GM19397 (cell line): Measurements from ENCODE around the gene MYOG.

Experiments used
- ATAC-seq: cut with Tn5 transposase; IDR thresholded peaks from one replicate; pipeline ENCODE4 v1.9.1; 2021; ENCODE audit warnings: mild to moderate bottlenecking, moderate library complexity; ENCODE audit not compliant: unreplicated experiment

MYOG gene

DNA sequence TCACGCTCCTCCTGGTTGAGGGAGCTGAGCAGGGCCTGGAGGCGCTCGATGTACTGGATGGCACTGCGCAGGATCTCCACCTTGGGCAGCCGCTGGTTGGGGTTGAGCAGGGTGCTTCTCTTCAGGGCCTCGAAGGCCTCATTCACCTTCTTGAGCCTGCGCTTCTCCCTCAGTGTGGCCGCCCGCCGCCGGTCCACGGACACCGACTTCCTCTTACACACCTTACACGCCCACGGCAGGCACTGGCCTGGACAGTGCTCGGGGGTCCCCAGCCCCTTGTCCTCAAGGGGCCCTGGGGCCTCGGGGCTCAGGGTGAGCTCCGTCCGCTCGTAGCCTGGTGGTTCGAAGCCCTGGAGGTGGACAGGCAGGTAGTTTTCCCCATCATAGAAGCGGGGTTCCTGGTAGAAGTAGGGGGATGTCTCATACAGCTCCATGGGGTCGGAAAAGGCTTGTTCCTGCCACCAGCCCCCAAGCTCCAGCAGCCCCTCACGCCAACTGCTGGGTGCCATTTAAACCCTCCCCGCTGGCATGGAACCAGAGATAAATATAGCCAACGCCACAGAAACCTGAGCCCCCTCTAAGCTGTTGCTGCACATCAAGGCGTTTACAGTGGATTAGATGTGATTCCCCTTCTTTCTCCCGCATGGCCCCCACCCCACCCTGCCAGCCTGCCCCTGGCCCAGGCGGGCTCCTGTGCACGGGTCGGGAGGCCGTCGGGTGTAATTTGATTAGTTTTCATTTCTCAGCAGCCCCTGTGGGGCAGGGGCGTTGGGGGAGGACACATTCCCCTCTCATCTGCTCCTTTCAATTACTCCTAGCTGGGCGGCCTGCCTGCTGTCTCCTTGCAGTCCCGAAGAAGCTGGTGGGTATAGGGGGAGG, at the start of gene MYOG:
TSS of gene MYOG (minus strand) at position 485 of the 879 bp plus-strand sequence. CDS start at position 434, 51 bp downstream.
- ATAC-seq = no peak

DNA sequence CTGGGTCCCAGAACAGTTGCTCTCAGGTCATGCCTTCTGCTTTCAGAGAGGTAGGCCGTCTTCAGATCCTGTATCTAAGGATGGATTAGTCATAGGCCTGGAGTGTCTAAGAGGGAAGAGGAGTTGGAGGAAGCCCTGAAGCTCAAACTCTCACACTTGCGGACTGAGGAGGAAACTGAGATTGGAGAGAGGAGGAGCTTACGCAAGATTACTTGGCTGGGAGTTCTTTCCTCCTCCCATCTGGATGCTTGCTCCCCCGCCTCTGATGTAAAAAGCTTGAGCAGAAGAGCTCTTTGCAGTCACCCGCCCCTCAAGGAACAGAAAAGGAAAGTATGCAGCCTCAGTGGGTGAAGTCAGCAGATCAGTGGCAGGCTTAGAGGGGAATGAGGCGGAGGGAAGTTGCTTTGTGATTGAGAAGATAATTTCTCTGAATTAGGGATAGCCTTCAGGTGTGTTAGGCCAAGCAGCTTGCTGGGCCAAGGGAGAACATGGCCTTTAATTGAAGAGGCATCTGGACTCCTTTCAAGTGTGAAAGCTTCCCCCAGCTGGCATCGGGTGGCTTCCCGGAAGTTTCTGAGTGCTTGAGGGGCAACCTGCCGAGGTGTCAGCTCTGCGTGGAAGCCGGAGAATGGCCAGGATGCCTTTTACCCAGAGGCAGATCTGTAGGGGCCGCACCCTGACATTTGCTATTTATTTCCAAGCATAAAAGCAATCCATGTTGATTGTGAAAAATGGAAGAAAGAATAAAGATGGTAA, 48.3 kb upstream of the MYOG start:
- no peak for ATAC-seq

DNA sequence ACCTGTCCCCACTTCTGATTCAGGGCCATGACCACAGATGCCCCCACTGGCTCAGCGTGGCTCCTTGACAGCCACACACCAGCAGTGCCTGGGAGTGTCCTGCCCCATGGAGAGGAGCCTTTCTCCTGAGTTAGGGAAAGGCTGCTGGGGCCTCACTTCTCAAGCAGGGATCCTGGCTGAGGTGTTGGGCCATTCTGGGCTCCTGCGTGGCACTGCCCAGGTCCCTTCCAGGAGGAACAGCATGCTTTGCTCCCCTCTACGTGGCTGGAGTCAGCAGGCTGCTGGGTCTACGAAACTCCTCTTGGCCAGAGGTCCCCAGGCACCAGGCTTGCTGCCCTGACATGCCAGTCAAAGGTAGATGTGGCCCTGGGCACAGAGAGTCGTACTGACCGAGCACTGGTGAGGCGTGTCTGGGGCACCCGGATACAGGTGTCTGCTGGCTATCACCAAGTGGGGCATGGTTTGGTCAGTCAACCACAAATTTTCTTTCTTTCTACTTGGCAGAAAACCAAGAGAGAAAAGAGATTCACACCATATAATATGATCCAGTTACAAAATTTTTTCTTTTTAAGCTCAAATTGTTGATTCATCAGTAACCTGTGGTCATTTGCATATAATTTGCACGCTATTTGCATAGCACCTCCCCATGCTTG, 45.9 kb upstream of the MYOG start:
- no peak for ATAC-seq

DNA sequence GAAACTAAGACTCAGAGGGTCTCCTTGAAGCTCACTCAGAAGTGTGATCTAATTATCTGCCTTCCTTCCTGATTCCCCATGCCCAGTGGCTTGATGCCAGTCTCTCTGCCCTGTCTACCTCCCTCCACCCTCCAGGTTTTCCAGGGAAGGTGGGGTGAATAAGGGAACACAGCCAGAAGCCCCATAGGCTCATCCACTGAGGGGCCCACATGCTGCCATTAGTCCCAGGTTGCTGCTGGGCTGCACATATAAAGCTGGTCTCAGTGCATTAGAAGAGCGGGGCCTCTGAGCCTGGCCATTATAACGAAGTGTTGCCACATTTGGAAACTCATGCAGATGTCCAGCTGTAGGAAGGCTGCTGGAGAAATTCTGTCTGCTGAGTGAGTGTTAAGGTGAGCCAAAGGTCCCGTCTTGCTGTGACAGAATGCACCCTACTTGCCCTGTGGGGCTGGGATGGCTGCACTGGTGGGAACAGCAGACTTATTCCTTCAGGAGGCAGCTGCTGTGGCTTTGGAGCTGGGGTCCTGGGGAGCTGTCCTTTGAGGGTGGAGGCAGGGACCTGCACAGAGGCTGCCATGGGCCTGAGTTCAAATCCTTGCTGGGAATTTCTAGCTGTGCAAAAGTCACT, 44.7 kb upstream of the MYOG start:
- ATAC-seq = no peak

DNA sequence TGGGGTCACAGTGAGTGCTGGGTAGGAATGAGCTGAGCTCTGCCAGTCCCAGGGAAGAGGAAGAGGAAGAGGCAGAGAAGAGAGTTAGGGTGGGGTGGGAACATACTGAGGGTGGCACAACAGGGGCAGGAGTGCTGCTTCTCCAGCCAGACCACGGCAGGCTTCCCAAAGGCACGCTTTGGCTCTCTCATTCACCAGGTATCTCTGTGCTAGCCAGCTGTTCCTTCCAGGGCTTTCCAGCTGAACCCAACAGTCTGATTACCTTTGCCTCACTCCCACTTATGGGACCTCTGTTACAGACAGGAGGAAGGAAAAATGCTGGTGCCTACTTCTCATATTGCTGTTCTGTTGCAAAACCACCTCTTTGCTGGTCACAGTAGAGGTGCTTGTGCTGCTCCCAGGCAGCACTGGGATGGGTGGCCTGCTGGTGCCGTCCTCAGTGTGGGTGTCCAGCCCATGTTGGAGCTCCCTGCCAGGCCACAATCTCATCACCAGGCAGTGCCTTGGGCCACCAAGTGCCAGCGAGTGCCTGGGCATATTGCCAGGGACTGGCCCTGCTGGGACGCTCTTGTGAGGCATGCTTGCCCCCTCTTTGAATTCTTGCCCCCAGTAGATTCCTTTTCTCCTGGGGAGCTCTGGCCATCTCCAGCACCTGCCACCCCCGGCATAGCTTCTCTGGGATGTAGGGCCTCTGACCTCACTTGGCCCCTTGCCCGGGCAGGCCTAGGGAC, 43.9 kb upstream of the MYOG start:
- ATAC-seq = no peak

DNA sequence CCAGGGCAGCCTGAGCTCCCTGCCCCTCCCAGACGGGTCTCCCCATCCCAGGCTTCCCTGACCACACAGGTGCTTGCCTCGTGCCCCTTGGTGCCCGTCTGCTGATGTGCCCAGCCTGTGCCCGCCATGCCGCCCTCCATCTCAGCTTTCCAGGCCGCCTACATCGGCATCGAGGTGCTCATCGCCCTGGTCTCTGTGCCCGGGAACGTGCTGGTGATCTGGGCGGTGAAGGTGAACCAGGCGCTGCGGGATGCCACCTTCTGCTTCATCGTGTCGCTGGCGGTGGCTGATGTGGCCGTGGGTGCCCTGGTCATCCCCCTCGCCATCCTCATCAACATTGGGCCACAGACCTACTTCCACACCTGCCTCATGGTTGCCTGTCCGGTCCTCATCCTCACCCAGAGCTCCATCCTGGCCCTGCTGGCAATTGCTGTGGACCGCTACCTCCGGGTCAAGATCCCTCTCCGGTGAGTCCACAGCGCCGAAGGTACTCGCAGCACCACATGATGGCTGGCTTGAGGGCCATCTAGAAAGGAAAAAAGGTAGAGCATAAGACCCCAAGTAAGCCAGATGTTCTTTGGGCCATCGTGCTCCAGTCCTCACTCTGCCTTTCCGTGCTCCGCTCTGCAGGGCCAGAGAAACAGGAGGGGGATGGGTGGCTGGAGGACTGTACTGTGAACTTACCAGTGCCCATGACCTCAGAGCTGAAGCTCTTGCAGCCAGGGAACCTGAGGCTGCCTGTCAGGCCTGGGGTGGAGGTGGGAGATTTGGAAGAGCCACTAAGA, 43.1 kb upstream of the MYOG start:
- ATAC-seq = no peak

DNA sequence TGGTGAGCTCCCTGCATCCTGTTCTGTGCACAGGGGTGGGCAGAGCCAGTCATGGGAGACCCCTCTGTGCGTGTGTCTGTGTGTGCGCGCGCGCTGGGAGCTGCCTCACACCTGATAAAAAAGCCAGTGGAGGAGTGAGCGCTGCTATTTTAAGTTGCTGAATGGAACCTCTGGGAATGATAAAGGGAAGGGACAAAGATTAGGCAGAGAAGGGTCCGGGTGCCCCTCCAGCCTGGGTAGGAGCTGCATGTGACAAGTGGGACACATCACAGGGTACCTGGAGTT, 42.6 kb upstream of the MYOG start:
- ATAC-seq = no peak

DNA sequence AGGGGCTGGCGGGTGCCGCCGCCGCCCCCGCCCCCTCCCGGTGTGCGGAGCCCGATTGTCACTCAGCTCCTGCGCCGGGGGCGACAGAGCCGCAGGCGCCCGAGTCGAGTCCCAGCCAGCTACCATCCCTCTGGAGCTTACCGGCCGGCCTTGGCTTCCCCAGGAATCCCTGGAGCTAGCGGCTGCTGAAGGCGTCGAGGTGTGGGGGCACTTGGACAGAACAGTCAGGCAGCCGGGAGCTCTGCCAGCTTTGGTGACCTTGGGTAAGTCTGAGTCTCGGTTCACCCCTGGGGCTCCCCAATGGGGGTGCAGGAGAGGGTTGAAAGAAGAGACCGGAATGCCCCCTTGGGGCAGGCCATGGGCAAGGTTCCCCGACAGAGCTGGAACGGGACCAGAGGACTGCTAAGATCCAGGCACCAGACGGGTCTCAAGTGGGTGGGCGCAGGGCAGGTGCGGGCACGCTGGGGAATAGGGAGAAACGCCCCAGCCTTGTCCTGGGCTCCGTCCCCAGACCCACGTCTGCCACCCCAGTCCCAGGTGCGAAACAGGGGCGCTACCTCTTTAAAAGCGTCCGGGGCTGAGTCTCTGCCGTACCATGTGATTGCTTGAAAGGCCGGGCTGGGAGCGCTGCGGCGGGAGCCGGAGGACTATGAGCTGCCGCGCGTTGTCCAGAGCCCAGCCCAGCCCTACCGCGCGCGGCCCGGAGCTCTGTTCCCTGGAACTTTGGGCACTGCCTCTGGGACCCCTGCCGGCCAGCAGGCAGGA, 42.0 kb upstream of the MYOG start, which contains the start of gene ADORA1:
TSS of gene ADORA1 (plus strand) at position 61 of the 765 bp plus-strand sequence. CDS start 1,116 bp downstream, outside the sequence.
- no peak for ATAC-seq

DNA sequence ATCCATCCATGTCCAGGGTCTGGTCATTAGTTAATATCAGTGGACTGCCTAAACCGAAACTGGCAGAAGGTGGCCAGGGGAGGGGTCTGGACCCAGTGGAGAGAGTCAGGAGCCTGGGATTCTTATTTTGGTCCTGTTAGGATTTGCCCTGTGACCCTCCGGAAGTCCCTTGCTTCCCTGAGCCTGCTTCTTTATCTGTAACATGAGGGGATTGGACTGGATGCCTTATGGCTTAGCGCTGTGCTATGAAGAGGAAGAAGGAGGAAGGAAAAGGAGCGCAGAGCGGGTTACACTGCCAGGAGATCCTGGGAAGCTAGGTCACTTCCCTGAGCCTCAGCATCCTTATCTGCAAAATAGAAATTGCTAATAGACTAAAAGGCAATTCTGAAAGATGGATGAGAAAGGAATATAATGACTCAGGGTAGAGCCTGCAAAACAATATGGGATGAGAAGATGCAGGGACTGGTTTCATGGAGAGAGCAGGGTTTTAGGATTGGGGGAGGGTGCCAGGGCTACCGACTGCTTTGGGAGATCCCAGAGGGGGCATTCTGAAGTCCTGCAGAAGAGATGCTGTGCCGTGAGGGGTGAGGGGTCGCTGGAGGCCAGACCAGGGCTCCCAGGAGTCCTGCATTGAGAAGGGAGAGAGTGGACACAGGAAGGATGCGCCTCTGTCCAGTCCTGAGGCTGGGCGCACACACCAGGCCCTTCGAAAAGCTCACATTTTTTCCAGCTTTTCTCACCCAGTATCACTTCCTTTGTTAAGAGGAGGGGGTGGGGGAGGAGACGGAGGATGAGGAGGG, 41.3 kb upstream of the MYOG start:
- ATAC-seq = no peak

DNA sequence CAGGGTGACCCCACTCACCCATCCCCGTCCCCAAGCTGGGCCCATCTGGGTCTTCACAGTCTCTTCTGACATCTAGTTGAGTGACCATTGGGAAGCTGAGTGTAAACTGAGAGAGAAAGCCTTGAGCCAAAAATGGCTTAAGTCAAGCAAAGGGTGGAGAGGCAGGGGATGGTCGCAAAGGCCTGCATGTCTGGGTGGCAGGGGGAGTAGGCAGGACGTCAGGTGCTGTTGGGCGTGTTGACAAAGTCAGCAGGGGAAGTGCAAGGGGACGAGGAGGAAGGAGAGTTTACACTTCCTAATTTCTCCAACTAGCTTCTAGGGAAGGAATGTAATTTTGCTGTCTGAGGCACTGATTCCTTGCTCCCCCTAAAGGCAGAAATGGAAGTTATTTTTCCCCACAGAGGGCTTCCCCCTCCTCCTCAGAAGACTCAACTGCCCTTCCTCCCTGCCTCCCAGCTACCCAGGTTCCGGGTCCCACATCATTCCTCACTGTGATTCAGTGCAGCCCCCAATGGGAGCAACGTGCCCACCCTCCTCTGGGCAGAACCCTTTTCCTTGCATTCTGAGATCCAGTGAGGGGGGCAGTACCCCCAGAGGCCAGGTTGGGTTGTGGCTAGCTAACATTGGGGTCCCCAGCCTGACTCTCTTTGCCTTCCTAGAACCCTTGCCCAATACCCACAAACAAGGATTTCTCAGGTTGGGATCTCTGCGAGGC, 40.5 kb upstream of the MYOG start:
- ATAC-seq = no peak

DNA sequence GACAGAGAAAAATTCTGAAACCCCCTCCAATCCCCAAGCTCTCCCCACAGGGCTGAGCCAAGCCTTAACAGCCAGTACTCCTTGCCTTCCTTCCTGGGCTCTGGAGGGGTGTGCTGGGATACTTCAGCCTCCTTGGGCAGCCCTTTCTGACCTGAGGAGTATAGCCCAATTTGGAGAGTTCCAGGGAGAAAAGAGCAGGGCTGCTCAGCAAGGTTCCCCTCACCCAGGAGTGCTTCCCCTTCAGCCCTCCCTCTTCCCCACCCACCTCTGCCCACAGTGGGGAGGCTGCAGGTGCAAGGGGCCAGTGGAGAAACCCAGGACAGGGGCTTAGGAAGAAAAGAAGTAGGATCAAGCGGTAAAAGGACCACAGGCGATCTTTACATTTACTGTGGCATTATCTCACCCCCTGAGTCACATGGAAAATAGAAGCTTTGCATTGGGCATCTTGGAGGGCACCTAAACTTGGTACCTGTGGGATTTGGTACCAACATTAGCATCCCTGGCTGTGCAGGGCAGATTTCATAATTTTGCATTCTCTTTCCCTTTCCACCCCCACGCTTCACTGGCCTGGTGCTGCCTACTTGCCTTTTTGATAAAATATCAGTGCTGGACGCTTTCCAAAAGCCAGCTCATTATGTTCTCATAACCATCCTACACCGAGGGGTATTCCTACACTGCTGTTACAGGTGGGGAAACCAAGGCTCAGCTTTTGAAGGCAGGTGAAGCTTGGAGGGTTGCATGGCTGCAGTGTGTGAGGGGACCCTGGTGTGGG, 38.9 kb upstream of the MYOG start:
- no peak for ATAC-seq

DNA sequence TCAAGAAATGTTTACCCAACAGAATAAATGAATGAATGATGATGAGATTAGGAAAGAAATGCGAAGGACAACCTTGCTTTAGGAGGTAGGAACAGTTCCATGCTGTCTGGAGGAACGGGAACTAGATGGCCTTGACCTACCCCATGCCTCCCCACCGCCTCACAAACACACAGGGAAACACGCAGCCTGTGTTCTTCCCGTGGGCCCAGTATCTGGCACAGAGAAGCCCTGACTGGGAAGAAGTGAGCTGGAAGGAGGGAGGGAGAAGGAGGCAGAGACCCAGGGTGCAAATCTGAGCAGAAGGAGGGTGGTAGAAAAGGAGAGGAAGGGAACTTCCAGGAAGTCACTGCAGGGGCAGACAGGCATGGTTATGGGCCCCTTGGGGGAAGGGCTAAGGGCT, 38.2 kb upstream of the MYOG start:
- ATAC-seq = no peak

DNA sequence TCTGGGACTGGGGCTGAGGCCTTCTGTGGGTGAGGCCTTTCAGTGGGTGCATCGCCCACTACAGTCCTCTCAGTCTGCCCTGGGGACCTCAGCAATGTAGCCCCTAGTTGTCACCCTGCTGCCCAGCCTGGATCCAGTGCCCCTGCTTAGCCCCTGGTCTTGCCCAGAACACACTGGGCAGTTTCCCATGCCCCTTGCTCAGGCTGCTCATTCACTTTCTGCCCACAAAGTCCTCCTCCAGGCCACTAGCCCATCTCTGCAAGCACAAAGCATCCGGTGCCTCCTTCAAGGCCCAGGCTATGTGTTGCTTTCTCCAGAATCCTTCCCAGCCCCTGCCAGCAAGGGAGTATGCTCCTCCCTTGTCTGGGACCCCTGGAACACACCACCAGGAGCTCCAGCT, 36.3 kb upstream of the MYOG start:
- ATAC-seq = no peak

DNA sequence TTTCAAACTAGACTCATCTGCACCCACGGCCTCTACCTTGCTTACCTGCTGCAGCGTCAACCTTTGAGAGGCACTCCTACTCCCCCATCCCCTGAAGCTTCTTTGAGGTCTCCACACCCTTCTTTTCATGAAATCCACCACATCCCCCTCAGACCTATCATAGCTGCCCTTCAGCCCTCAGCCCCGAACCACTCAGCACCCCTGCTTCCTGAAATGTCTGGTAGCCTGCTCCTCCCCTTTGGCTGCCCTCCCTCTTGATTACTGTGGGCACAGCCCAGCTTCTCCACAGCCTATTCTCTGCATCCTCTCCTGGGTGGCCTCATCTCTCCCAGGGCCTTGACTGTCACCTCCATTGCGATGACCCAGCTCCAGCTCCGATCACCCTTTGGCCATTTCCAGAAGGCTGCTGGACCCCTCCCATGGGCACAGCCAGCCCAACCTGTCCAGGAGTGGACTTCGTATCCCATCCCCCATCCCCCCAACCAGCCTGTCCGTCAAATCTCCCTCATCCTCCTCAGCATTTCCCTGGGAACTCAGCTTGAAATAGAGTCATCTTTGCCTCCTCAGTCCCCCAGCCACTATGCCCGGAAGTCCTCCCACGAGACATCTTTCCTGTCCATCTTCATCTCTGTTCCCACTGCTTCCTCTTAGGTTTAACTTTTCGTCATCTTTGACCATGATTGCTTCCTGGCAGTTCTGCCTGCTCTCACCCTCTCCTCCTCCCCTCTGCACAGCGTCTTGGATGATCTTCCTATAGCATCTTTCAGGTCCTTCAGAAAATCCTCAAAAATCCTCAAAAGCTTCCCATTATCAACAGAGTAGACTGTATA, 35.6 kb upstream of the MYOG start:
- ATAC-seq = no peak

DNA sequence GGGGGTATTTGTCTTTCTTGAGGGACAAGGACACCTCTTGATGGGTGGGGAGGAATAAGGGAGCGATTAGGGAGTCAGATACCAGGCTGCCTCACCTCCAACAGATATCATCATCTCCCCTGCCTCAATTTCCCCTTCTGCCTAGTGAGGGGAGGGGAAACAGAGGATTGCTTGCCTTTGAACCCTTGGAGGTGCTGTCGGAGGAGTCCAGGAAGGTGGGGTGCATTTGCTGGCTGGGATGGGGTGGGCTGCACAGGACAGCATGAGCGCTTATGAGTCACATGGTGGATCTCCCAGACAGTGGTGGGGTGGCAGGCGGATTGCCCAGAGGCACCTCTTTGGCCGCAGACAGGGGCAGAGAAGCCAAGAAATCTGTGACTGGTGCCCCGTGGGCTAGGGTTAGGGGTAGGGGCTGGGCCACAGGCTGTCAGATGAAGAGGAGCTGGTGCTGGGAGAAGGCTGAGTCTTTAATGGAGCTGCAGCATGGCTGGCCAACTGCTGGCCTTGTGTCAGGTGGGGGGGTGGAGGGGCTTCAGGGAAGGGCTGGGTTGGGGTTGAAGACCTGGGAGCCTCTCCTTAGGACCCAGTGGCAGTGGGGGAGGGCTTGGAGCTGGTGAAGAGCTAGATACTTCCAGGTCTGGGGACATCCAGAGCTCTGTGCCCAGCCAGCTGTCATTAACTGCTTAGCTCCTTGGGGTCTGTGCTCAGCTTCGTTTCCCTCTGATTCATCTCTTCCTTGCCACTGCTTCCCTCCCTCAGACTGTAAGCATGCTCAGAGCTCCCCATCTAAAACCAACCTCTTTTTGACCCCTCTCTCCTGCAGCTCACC, 34.7 kb upstream of the MYOG start:
- ATAC-seq = no peak
